Activated T-cell treated with anti-CD3 and anti-CD28 coated beads, Interleukin-2, amount 50 U/mL, for 1 hour (primary cell): ENCODE data around the gene GNG11.
"Not testable (repeated sequence)": the region's sequence is repeated elsewhere in the genome, so short reads cannot be mapped to it uniquely, and the experiment has no call there.

Experiments
- DNase-seq: peaks from one replicate; pipeline ENCODE4 v3.0.0-alpha.2; 2020

Gene GNG11

GRCh38 chr7:93911661-93912060 is 9.9 kb upstream of the GNG11 start:
- not testable (repeated sequence) for DNase-seq

- no peak for DNase-seq
Observed at GRCh38 chr7:93913197-93913596, 8.3 kb upstream of the GNG11 start.

GRCh38 chr7:93914581-93915066 is 6.9 kb upstream of the GNG11 start:
- DNase-seq = no peak

GRCh38 chr7:93915206-93915842 is 6.2 kb upstream of the GNG11 start:
- DNase-seq = not testable (repeated sequence)

GRCh38 chr7:93915888-93916287 is 5.6 kb upstream of the GNG11 start:
- not testable (repeated sequence) for DNase-seq

GRCh38 chr7:93916315-93916714 is 5.2 kb upstream of the GNG11 start:
- not testable (repeated sequence) for DNase-seq

- DNase-seq = no peak
Observed at GRCh38 chr7:93920496-93921182, 896 bp upstream of the GNG11 start.

- DNase-seq = no peak
Observed at GRCh38 chr7:93921186-93921585, 349 bp upstream of the GNG11 start.

- no peak for DNase-seq
Observed at GRCh38 chr7:93923296-93923695, 1.8 kb downstream of the GNG11 start.

- no peak for DNase-seq
Observed at GRCh38 chr7:93923942-93924341, 2.4 kb downstream of the GNG11 start.

- DNase-seq = no peak
Observed at GRCh38 chr7:93926800-93927199, 5.3 kb downstream of the GNG11 start.

- DNase-seq = no peak
Observed at GRCh38 chr7:93927585-93927984, 6.0 kb downstream of the GNG11 start.

- no peak for DNase-seq
Observed at GRCh38 chr7:93931655-93932054, 10.1 kb downstream of the GNG11 start.

GRCh38 chr7:93933156-93933555 is 11.6 kb downstream of the GNG11 start:
- no peak for DNase-seq

GRCh38 chr7:93935102-93935501 is 13.6 kb downstream of the GNG11 start:
- DNase-seq = no peak

- DNase-seq = no peak
Observed at GRCh38 chr7:93937818-93938217, 16.3 kb downstream of the GNG11 start.

- DNase-seq = no peak
Observed at GRCh38 chr7:93938293-93938692, 16.8 kb downstream of the GNG11 start.

GRCh38 chr7:93941945-93942344 is 20.4 kb downstream of the GNG11 start:
- no peak for DNase-seq

GRCh38 chr7:93943816-93944540 is 22.4 kb downstream of the GNG11 start:
- no peak for DNase-seq

- DNase-seq = no peak
Observed at GRCh38 chr7:93944673-93945072, 23.1 kb downstream of the GNG11 start.

- DNase-seq = no peak
Observed at GRCh38 chr7:93945083-93945482, 23.5 kb downstream of the GNG11 start.

- no peak for DNase-seq
Observed at GRCh38 chr7:93945756-93946535, 24.4 kb downstream of the GNG11 start.

GRCh38 chr7:93948106-93948505 is 26.6 kb downstream of the GNG11 start:
- no peak for DNase-seq
